ENCODE measurements around the gene ADIPOQ. TPM values are rescaled to one million over a fixed set of nuclear protein-coding genes. Genes with fewer than 3 reads are reported as not detected.
"Not testable (repeated sequence)": the region's sequence is repeated elsewhere in the genome, so short reads cannot be mapped to it uniquely, and the experiment has no call there.

Gene ADIPOQ
- total RNA-seq, 1 experiment from 2014 or later: not detected

- H2BK20ac ChIP-seq (ENCODE audit: low read depth, low read length, poor library complexity, severe bottlenecking): no peak overlapping the region
- no peak overlapping the region for H3K4me2 ChIP-seq (ENCODE audit: insufficient read depth, insufficient read length, low read length)
- H3K79me1 ChIP-seq (ENCODE audit: insufficient read depth, low read depth, low read length, poor library complexity, severe bottlenecking): peaks cover 3% of the 10 kb centered on the region
- WGBS (ENCODE audit: extremely low coverage, insufficient read length, low lambda C conversion rate): no CpG with 5 or more reads among the region's 5 CpGs
- no peaks in the 10 kb centered on the region; the same call in 1 of the 2 replicates for H3K4me1 ChIP-seq (ENCODE audit: insufficient read depth, low read length)
- no peak overlapping the region for H3K14ac ChIP-seq (ENCODE audit: insufficient read depth, low read length)
- H3K9ac ChIP-seq (ENCODE audit: extremely low read depth, insufficient read length, low read length): no peak overlapping the region
- H2BK120ac ChIP-seq (ENCODE audit: low read depth, low read length, poor library complexity, severe bottlenecking): no peak overlapping the region
- Mint-ChIP-seq H3K4me1 (peaks cover 12 to 13% of the 10 kb centered on the region in 2 experiments), H3K27me3 (ENCODE audit: low read depth) (no peaks in the 10 kb centered on the region), H3K4me3 (no peak overlapping the region), H3K36me3 (ENCODE audit: insufficient read depth in 1 of 3, low read depth in 3 of 3) (no peaks in the 10 kb centered on the region; a peak in 4 of 7 replicates), H3K27ac (no peak overlapping the region), H3K9me3 (peaks cover 0 to 8% of the 10 kb centered on the region in 2 experiments; a peak in 3 of 5 replicates)
- H4K91ac ChIP-seq (ENCODE audit: insufficient read length, low read depth, low read length): no peak overlapping the region
- no peak overlapping the region for H3K56ac ChIP-seq (ENCODE audit: insufficient read length, low read depth, low read length)
- no peak for DNase-seq
- no peak overlapping the region for H3K27ac ChIP-seq (ENCODE audit: insufficient read length, low read depth, low read length)
- H3K18ac ChIP-seq (ENCODE audit: insufficient read length, low read depth, low read length): no peak overlapping the region
- no peaks in the 10 kb centered on the region for H3K27me3 ChIP-seq (ENCODE audit: insufficient read depth, low read length)
- H3K4ac ChIP-seq (ENCODE audit: low read depth, low read length): no peak overlapping the region
- no peak overlapping the region for H3K23ac ChIP-seq (ENCODE audit: insufficient read length, low read depth, low read length)
- no peak overlapping the region for H4K8ac ChIP-seq (replicated peaks; ENCODE audit: insufficient read length, low read depth, low read length)
- H4K5ac ChIP-seq (ENCODE audit: insufficient read length, low read depth, low read length): no peak overlapping the region
- H2BK5ac ChIP-seq (ENCODE audit: insufficient read length, low read length): no peak overlapping the region
- no peaks in the 10 kb centered on the region for H3K9me3 ChIP-seq (ENCODE audit: control insufficient read depth, low read depth, low read length)
- H4K20me1 ChIP-seq (ENCODE audit: control insufficient read depth, insufficient read depth, insufficient read length): no peaks in the 10 kb centered on the region
- H2BK12ac ChIP-seq (ENCODE audit: insufficient read length, low read depth, low read length): no peak overlapping the region
- no peak overlapping the region for H2AK5ac ChIP-seq (ENCODE audit: insufficient read length, low read length)
- no peak overlapping the region for H3T11ph ChIP-seq (ENCODE audit: low read length)
- H2BK15ac ChIP-seq (ENCODE audit: low read depth, low read length): no peak overlapping the region
- TF ChIP-seq, protein P1, sequence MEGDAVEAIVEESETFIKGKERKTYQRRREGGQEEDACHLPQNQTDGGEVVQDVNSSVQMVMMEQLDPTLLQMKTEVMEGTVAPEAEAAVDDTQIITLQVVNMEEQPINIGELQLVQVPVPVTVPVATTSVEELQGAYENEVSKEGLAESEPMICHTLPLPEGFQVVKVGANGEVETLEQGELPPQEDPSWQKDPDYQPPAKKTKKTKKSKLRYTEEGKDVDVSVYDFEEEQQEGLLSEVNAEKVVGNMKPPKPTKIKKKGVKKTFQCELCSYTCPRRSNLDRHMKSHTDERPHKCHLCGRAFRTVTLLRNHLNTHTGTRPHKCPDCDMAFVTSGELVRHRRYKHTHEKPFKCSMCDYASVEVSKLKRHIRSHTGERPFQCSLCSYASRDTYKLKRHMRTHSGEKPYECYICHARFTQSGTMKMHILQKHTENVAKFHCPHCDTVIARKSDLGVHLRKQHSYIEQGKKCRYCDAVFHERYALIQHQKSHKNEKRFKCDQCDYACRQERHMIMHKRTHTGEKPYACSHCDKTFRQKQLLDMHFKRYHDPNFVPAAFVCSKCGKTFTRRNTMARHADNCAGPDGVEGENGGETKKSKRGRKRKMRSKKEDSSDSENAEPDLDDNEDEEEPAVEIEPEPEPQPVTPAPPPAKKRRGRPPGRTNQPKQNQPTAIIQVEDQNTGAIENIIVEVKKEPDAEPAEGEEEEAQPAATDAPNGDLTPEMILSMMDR (conservative IDR thresholded peaks at IDR 0.05): no peak
- H3K79me2 ChIP-seq (ENCODE audit: insufficient read depth, low read length): peaks cover 5% of the 10 kb centered on the region; the same call in 1 of the 2 replicates
- H2AFZ ChIP-seq (ENCODE audit: low read length): no peak overlapping the region
- H3K23me2 ChIP-seq (ENCODE audit: insufficient read length, low read depth, low read length, poor library complexity, severe bottlenecking): peaks cover 11% of the 10 kb centered on the region
Observed at GRCh38 chr3:186810336-186810996, 32.0 kb upstream of the ADIPOQ start.

DNA sequence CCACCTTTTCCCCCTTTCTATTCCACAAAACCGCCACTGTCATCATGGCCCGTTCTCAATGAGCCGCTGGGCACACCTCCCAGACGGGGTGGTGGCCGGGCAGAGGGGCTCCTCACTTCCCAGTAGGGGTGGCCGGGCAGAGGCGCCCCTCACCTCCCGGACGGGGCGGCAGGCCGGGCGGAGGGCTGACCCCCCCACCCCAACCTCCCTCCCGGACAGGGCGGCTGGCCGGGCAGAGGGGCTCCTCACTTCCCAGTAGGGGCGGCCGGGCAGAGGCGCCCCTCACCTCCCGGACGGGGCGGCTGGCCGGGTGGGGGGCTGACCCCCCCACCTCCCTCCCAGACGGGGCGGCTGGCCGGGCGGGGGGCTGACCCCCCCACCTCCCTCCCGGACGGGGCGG is 31.2 kb upstream of the ADIPOQ start:
- H3K27ac ChIP-seq (ENCODE audit: insufficient read length, low read depth, low read length); H4K5ac ChIP-seq (ENCODE audit: insufficient read length, low read depth, low read length); H3K9me3 Mint-ChIP-seq; H3K4me3 Mint-ChIP-seq; H3K4ac ChIP-seq (ENCODE audit: low read depth, low read length); H2AK5ac ChIP-seq (ENCODE audit: insufficient read length, low read length); H3K36me3 Mint-ChIP-seq (ENCODE audit: insufficient read depth in 1 of 3, low read depth in 3 of 3); H3K4me1 ChIP-seq (ENCODE audit: insufficient read depth, low read length); H2BK20ac ChIP-seq (ENCODE audit: low read depth, low read length, poor library complexity, severe bottlenecking); H3K18ac ChIP-seq (ENCODE audit: insufficient read length, low read depth, low read length); H3K27me3 ChIP-seq (ENCODE audit: insufficient read depth, low read length); H2BK15ac ChIP-seq (ENCODE audit: low read depth, low read length); H2AFZ ChIP-seq (ENCODE audit: low read length); H2BK12ac ChIP-seq (ENCODE audit: insufficient read length, low read depth, low read length); H4K20me1 ChIP-seq (ENCODE audit: control insufficient read depth, insufficient read depth, insufficient read length); H3K79me2 ChIP-seq (ENCODE audit: insufficient read depth, low read length); H3K9me3 ChIP-seq (ENCODE audit: control insufficient read depth, low read depth, low read length); H3K27me3 Mint-ChIP-seq (ENCODE audit: low read depth); H3K79me1 ChIP-seq (ENCODE audit: insufficient read depth, low read depth, low read length, poor library complexity, severe bottlenecking); H3K27ac Mint-ChIP-seq; H3K56ac ChIP-seq (ENCODE audit: insufficient read length, low read depth, low read length); H2BK5ac ChIP-seq (ENCODE audit: insufficient read length, low read length); DNase-seq; H3K4me2 ChIP-seq (ENCODE audit: insufficient read depth, insufficient read length, low read length); H4K91ac ChIP-seq (ENCODE audit: insufficient read length, low read depth, low read length); H3T11ph ChIP-seq (ENCODE audit: low read length); H3K14ac ChIP-seq (ENCODE audit: insufficient read depth, low read length); H3K23ac ChIP-seq (ENCODE audit: insufficient read length, low read depth, low read length); H3K9ac ChIP-seq (ENCODE audit: extremely low read depth, insufficient read length, low read length); H2BK120ac ChIP-seq (ENCODE audit: low read depth, low read length, poor library complexity, severe bottlenecking); H3K23me2 ChIP-seq (ENCODE audit: insufficient read length, low read depth, low read length, poor library complexity, severe bottlenecking); H4K8ac ChIP-seq (replicated peaks; ENCODE audit: insufficient read length, low read depth, low read length): not testable (repeated sequence)
- peaks cover 18 to 19% of the 10 kb centered on the region in 2 experiments for H3K4me1 Mint-ChIP-seq
- WGBS (ENCODE audit: extremely low coverage, insufficient read length, low lambda C conversion rate): no CpG with 5 or more reads among the region's 29 CpGs

Measured in H9 (cell line).